Ureter (tissue), 1 donor: ENCODE results near the gene EEFSEC. TPM values are rescaled to one million over a fixed set of nuclear protein-coding genes. Genes with fewer than 3 reads are reported as not detected.

ENCODE experiments used
- DNase-seq: peaks from one replicate; pipeline ENCODE4 v3.0.0-alpha.2; 2020; ENCODE audit warnings: low spot score
- total RNA-seq: library from RNA; stranded (reverse); gene quantifications from one replicate; pipeline ENCODE4 v1.2.4, GENCODE V29; 2023
- donor health status: DM: yes; HTN: yes; CAD: no.

Gene EEFSEC
- total RNA-seq, 1 donor from 2014 or later, result 20.0 TPM

- DNase-seq, result no peak
Measured at GRCh38 chr3:128185630-128186447, 32.6 kb downstream of the EEFSEC start.

- no peak for DNase-seq
Measured at GRCh38 chr3:128187495-128187894, 34.2 kb downstream of the EEFSEC start.

- no peak for DNase-seq
Measured at GRCh38 chr3:128188326-128188725, 35.0 kb downstream of the EEFSEC start.

GRCh38 chr3:128188956-128189355 is 35.7 kb downstream of the EEFSEC start:
- DNase-seq, result no peak

- DNase-seq, result no peak
Measured at GRCh38 chr3:128190501-128190900, 37.2 kb downstream of the EEFSEC start.

- no peak for DNase-seq
Measured at GRCh38 chr3:128192131-128192530, 38.9 kb downstream of the EEFSEC start.

- no peak for DNase-seq
Measured at GRCh38 chr3:128193168-128193567, 39.9 kb downstream of the EEFSEC start.

- DNase-seq, result no peak
Measured at GRCh38 chr3:128194843-128195242, 41.6 kb downstream of the EEFSEC start.

GRCh38 chr3:128195369-128195768 is 42.1 kb downstream of the EEFSEC start:
- no peak for DNase-seq

GRCh38 chr3:128195802-128196201 is 42.5 kb downstream of the EEFSEC start:
- DNase-seq, result no peak

- no peak for DNase-seq
Measured at GRCh38 chr3:128196647-128197046, 43.4 kb downstream of the EEFSEC start.

GRCh38 chr3:128197855-128198254 is 44.6 kb downstream of the EEFSEC start:
- no peak for DNase-seq

- no peak for DNase-seq
Measured at GRCh38 chr3:128198313-128198712, 45.0 kb downstream of the EEFSEC start.

- no peak for DNase-seq
Measured at GRCh38 chr3:128199110-128199509, 45.8 kb downstream of the EEFSEC start.

- no peak for DNase-seq
Measured at GRCh38 chr3:128201158-128201755, 48.0 kb downstream of the EEFSEC start.

- no peak for DNase-seq
Measured at GRCh38 chr3:128203169-128203568, 49.9 kb downstream of the EEFSEC start.

- DNase-seq, result no peak
Measured at GRCh38 chr3:128205558-128206145, 52.4 kb downstream of the EEFSEC start.

GRCh38 chr3:128207951-128208350 is 54.7 kb downstream of the EEFSEC start:
- DNase-seq, result no peak

GRCh38 chr3:128210711-128211110 is 57.4 kb downstream of the EEFSEC start:
- DNase-seq, result no peak

- no peak for DNase-seq
Measured at GRCh38 chr3:128214056-128214455, 60.8 kb downstream of the EEFSEC start.

GRCh38 chr3:128215290-128215689 is 62.0 kb downstream of the EEFSEC start:
- no peak for DNase-seq

- no peak for DNase-seq
Measured at GRCh38 chr3:128215800-128216495, 62.7 kb downstream of the EEFSEC start.
